Prostate gland (tissue), 1 donor: ENCODE measurements around the gene KRT6B.

Experiments
- POLR2A ChIP-seq: fragments of 450-650 bp; IDR thresholded peaks from one replicate; pipeline ENCODE4 v1.6.1; 2016; ENCODE audit warnings: antibody characterized with exemption, mild to moderate bottlenecking
- POLR2AphosphoS5 ChIP-seq: sonication (generic); formaldehyde crosslinking; IDR thresholded peaks from one replicate; pipeline ENCODE4 v1.6.1; 2017; ENCODE audit warnings: antibody characterized with exemption

- TF ChIP-seq POLR2AphosphoS5: no peak
- no peak for TF ChIP-seq POLR2A
Observed at GRCh38 chr12:52402873-52403540, 48.9 kb downstream of the KRT6B start.
